GM13976 (cell line): Measurements from ENCODE around the gene ICAM5.

Experiments used
- DNase-seq: peaks from one replicate; pipeline ENCODE4 v3.0.0; 2012; ENCODE audit warnings: low spot score
- CTCF ChIP-seq: IDR thresholded peaks from 2 replicates; pipeline ENCODE4 v1.5.1; 2012; ENCODE audit warnings: borderline replicate concordance, mild to moderate bottlenecking; ENCODE audit not compliant: insufficient read depth; ENCODE audit errors: extremely low read depth, missing control alignments, control extremely low read depth
- in situ Hi-C: fragments of 300-500 bp; cut with MboI; formaldehyde crosslinking; loops from one replicate; pipeline ENCODE4 v1.12.0; 2022; ENCODE audit warnings: low sequenced_read_pairs, mixed read lengths, inconsistent platforms; ENCODE audit not compliant: unreplicated experiment

The ICAM5 gene

DNA sequence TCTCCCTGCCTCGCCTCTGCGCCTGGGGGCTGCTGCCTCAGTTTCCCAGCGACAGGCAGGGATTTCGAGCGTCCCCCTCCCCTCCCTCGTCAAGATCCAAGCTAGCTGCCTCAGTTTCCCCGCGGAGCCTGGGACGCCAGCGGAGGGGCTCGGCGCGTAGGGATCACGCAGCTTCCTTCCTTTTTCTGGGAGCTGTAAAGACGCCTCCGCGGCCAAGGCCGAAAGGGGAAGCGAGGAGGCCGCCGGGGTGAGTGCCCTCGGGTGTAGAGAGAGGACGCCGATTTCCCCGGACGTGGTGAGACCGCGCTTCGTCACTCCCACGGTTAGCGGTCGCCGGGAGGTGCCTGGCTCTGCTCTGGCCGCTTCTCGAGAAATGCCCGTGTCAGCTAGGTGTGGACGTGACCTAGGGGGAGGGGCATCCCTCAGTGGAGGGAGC is 19.6 kb upstream of the ICAM5 start:
- no peak for TF ChIP-seq CTCF
- in situ Hi-C loops: no loop called here
- DNase-seq: peak; percentile 84

DNA sequence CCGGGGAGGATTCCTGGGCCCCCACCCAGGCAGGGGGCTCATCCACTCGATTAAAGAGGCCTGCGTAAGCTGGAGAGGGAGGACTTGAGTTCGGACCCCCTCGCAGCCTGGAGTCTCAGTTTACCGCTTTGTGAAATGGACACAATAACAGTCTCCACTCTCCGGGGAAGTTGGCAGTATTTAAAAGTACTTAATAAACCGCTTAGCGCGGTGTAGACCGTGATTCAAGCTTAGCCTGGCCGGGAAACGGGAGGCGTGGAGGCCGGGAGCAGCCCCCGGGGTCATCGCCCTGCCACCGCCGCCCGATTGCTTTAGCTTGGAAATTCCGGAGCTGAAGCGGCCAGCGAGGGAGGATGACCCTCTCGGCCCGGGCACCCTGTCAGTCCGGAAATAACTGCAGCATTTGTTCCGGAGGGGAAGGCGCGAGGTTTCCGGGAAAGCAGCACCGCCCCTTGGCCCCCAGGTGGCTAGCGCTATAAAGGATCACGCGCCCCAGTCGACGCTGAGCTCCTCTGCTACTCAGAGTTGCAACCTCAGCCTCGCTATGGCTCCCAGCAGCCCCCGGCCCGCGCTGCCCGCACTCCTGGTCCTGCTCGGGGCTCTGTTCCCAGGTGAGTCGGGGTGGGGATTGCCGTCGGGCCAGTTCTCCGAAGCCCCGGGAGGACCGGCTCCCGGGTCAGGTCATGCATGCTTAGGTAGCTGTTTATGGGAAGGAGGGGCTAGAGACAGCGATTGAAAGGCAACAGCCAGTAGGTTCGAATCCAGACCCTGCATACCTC is 18.9 kb upstream of the ICAM5 start, which contains the start of gene ICAM1:
TSS of gene ICAM1 (plus strand) at position 505 of the 779 bp plus-strand sequence. CDS start at position 545, 40 bp downstream.
- in situ Hi-C loops: no loop called here
- TF ChIP-seq CTCF: no peak
- peak; percentile 89 for DNase-seq

GRCh38 chr19:10271543-10272086 is 18.1 kb upstream of the ICAM5 start:
- DNase-seq: peak; percentile 77
- in situ Hi-C loops: no loop called here
- TF ChIP-seq CTCF: no peak

DNA sequence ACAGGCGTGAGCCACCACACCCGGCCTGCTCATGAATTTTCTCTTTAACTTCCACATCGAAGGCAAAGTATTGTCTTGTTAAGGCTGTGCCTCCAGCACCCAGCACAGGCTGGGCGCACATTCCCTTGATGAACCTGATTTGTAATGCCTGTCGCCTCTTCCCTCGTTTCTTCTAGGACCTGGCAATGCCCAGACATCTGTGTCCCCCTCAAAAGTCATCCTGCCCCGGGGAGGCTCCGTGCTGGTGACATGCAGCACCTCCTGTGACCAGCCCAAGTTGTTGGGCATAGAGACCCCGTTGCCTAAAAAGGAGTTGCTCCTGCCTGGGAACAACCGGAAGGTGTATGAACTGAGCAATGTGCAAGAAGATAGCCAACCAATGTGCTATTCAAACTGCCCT is 15.2 kb upstream of the ICAM5 start:
- TF ChIP-seq CTCF: no peak
- no peak for DNase-seq
- in situ Hi-C loops: no loop called here

DNA sequence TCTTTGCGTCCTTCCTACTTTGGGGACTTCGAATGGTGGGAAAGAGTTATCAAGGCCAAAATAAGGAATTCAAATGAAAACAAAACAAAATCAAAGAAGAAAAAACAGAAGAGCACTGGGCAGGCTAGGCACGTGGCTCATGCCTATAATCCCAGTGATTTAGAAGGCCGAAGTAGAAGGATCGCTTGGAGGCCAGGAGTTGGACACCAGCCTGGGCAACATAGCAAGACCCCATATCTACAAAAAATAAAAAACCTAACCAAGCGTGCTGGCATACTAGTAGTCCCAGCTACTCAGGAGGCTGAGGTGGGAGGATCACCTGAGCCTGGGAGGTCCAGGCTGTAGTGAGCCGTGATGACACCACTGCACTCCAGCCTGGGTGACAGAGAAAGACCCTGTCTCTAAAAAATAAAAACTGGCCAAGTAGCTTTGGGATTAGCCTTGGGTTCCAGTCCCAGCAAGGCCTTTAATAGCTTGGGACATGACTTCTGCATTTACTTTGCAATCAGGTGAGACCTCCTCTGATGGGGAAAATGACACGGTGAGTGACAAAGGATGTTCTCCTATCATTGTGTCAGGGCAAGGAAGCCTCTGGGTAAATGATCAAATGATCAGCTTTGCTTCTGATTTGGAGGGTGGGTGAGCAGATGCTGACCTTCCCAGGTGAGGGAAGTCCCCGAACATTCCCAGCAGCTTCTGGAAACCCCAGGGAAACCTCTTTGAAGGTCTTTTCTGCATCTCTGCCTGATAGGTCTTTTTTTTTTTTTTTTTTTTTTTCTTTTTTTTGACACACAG is 11.8 kb upstream of the ICAM5 start:
- in situ Hi-C loops: no loop called here
- TF ChIP-seq CTCF: no peak
- no peak for DNase-seq

GRCh38 chr19:10278935-10279334 is 10.8 kb upstream of the ICAM5 start:
- TF ChIP-seq CTCF: no peak
- no peak for DNase-seq
- in situ Hi-C loops: no loop called here
